ENCODE measurements around the gene NHP2. TPM values are rescaled to one million over a fixed set of nuclear protein-coding genes. Genes with fewer than 3 reads are reported as not detected.
"Not testable (repeated sequence)": the region's sequence is repeated elsewhere in the genome, so short reads cannot be mapped to it uniquely, and the experiment has no call there.

The NHP2 gene
- total RNA-seq, 1 donor from 2014 or later = 163 TPM

- intact Hi-C loops (cut with micrococcal nuclease) = loop anchor here (1.0 to 5.0 kb wide), 3 partner anchors 19 to 71 kb away; partner anchors contain the start of genes HNRNPAB, N4BP3 and NHP2
Measured at GRCh38 chr5:178131446-178131996, 22.2 kb downstream of the NHP2 start.

- intact Hi-C loops (cut with micrococcal nuclease) = loop anchor here (1.0 to 5.0 kb wide), 4 partner anchors 10 to 71 kb away; partner anchors contain the start of genes HNRNPAB, N4BP3 and NHP2
Measured at GRCh38 chr5:178130576-178131445, 22.9 kb downstream of the NHP2 start, which contains the start of gene RMND5B. RMND5B (plus strand) TSS chr5:178131014; CDS start chr5:178138120, 7,106 bp downstream.

- intact Hi-C loops (cut with micrococcal nuclease) = loop anchor here (1.0 to 5.0 kb wide), 3 partner anchors 9 to 72 kb away; partner anchors contain the start of genes HNRNPAB and N4BP3
Measured at GRCh38 chr5:178130234-178130575, 23.5 kb downstream of the NHP2 start.

GRCh38 chr5:178129296-178129695 lies 24.4 kb downstream of the NHP2 start:
- intact Hi-C loops (cut with micrococcal nuclease) = no loop called here

- intact Hi-C loops (cut with micrococcal nuclease) = not testable (repeated sequence)
Measured at GRCh38 chr5:178127300-178128009, 26.2 kb downstream of the NHP2 start.

- intact Hi-C loops (cut with micrococcal nuclease) = no loop called here
Measured at GRCh38 chr5:178126556-178126955, 27.1 kb downstream of the NHP2 start.

GRCh38 chr5:178125253-178125906 lies 28.3 kb downstream of the NHP2 start:
- intact Hi-C loops (cut with micrococcal nuclease) = no loop called here

GRCh38 chr5:178123966-178124925 lies 29.4 kb downstream of the NHP2 start:
- intact Hi-C loops (cut with micrococcal nuclease) = no loop called here

- intact Hi-C loops (cut with micrococcal nuclease) = no loop called here
Measured at GRCh38 chr5:178123094-178123965, 30.4 kb downstream of the NHP2 start.

GRCh38 chr5:178122346-178122745 lies 31.3 kb downstream of the NHP2 start:
- intact Hi-C loops (cut with micrococcal nuclease) = no loop called here

GRCh38 chr5:178121391-178122276 lies 32.1 kb downstream of the NHP2 start:
- intact Hi-C loops (cut with micrococcal nuclease) = loop anchor here (1.0 kb wide), 2 partner anchors 8 to 9 kb away; partner anchors contain the start of gene N4BP3

GRCh38 chr5:178120607-178121357 lies 32.9 kb downstream of the NHP2 start:
- intact Hi-C loops (cut with micrococcal nuclease) = loop anchor here (1.0 kb wide), 2 partner anchors 7 to 10 kb away; partner anchors contain the start of gene N4BP3

GRCh38 chr5:178119915-178120606 lies 33.6 kb downstream of the NHP2 start:
- intact Hi-C loops (cut with micrococcal nuclease) = no loop called here

- intact Hi-C loops (cut with micrococcal nuclease) = no loop called here
Measured at GRCh38 chr5:178117923-178118701, 35.6 kb downstream of the NHP2 start.

GRCh38 chr5:178116143-178116885 lies 37.4 kb downstream of the NHP2 start:
- intact Hi-C loops (cut with micrococcal nuclease) = no loop called here

Data from T-helper 2 cell treated with Interferon-gamma antibody and Interleukin-4, amounts not matched to agents 100 ng/mL and 5 ng/mL, for 36 hours (primary cell).